ENCODE data around the gene ATP1A4.

- TF ChIP-seq POLR2AphosphoS5 (IDR thresholded peaks at IDR 0.05) (no peak), CTCF (IDR thresholded peaks at IDR 0.05) (no peak), POLR2A (IDR thresholded peaks at IDR 0.05) (no peak), EP300 (IDR thresholded peaks at IDR 0.05) (no peak)
Observed at GRCh38 chr1:160227034-160227433, 75.6 kb downstream of the ATP1A4 start.

Data from gastroesophageal sphincter (tissue), 3 donors.